ENCODE measurements around the gene KRTAP10-2. TPM values are rescaled to one million over a fixed set of nuclear protein-coding genes. Genes with fewer than 3 reads are reported as not detected.

Gene KRTAP10-2
- total and polyA plus RNA-seq, 7 donors: not detected

DNA sequence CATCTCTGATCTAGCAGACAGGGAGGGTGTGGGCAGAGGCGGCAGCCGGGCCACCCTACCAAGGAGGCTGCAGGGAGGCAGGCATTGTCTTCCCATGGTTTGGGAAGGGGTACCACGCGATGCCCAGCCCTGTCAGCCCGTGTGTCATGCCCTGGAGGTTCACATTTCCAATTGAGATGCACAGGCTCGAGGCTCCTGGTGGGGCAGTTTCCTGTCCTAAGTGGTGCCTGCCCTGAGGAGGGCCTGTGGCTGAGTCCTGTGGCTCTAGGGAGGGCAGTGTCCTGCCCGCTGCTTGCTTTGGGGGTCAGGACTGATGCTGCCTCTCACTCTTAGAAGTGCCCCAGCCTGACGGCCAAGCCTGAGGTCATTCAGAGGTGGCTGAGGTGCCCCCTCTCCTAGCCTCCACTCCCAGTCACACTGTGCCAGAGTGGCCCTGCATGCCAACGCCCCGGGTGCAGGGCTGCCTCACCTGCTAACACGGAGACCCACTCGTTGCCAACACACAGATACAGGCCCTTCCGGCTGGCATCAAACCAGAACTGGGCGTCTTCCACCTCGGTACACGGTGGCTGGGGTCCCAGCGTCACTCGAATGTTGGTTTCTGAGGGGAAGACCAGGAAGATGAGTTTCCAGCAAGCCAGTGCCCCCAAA lies 23.2 kb downstream of the KRTAP10-2 start:
- no peak for TF ChIP-seq POLR2AphosphoS5 (IDR thresholded peaks at IDR 0.05)
- no peak for TF ChIP-seq POLR2A (IDR thresholded peaks at IDR 0.05)
- TF ChIP-seq, protein P1, sequence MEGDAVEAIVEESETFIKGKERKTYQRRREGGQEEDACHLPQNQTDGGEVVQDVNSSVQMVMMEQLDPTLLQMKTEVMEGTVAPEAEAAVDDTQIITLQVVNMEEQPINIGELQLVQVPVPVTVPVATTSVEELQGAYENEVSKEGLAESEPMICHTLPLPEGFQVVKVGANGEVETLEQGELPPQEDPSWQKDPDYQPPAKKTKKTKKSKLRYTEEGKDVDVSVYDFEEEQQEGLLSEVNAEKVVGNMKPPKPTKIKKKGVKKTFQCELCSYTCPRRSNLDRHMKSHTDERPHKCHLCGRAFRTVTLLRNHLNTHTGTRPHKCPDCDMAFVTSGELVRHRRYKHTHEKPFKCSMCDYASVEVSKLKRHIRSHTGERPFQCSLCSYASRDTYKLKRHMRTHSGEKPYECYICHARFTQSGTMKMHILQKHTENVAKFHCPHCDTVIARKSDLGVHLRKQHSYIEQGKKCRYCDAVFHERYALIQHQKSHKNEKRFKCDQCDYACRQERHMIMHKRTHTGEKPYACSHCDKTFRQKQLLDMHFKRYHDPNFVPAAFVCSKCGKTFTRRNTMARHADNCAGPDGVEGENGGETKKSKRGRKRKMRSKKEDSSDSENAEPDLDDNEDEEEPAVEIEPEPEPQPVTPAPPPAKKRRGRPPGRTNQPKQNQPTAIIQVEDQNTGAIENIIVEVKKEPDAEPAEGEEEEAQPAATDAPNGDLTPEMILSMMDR (IDR thresholded peaks at IDR 0.05): no peak
- no peak for TF ChIP-seq EP300 (IDR thresholded peaks at IDR 0.05)
- Histone ChIP-seq H3K27ac (no peak overlapping the region), H3K36me3 (no peaks in the 10 kb centered on the region), H3K4me1 (no peaks in the 10 kb centered on the region), H3K27me3 (peaks cover 0 to 16% (median 0%) of the 10 kb centered on the region in 3 donors), H3K4me3 (no peak overlapping the region), H3K9me3 (no peaks in the 10 kb centered on the region)
- peak; percentile 49 for DNase-seq
- 78 to 84% methylated on average over 18 of the region's 18 CpGs for WGBS, 2 donors
- intact Hi-C loops (cut with DNase I): no loop called here

DNA sequence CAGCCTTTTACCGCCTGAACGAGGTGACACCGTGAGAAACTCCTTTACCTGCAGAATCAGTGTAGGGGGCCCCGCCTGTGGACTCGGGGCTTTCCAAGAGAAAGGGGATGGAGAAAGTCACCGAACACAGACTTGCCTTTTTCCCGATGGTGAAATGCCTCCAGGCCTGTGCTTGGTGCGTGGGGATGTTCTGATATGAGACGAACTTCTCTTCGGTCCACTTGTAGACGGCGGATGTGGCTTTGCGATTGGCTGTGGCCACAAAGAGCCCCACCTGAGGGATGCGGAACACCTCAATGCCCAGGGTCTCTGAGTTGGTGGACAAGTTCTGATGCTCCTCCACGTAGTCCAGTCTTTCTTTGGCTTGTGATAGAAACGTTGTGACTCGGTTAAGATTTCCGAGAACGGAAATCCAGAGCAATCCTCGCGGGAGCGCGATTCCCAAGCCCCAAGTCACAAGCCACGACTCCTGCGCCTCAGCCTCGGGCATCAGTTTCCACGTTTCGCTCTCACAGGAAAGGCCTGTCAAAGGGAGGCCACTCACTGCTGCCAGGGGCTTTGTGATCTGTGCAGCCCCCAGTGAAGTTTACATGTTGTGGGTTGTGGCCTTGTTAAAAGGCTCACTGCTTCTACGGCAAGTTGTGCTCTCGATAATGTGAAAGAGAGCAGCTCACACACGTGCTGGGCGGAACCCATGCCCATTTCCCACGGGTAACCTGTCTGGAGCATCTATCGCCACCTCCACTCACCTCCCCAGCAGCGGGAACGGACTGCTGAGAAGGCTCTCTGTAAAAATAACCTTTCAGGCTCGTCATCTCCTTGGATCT lies 23.9 kb downstream of the KRTAP10-2 start:
- Histone ChIP-seq H3K36me3 (no peaks in the 10 kb centered on the region), H3K9me3 (no peaks in the 10 kb centered on the region), H3K27me3 (peaks cover 0 to 10% (median 0%) of the 10 kb centered on the region in 3 donors), H3K4me3 (no peak overlapping the region), H3K27ac (no peak overlapping the region), H3K4me1 (no peaks in the 10 kb centered on the region)
- WGBS, 2 donors: 87 to 89% methylated on average over 37 of the region's 37 CpGs
- DNase-seq: peak; percentile 32
- intact Hi-C loops (cut with DNase I): no loop called here
- TF ChIP-seq EP300 (IDR thresholded peaks at IDR 0.05) (no peak), POLR2AphosphoS5 (IDR thresholded peaks at IDR 0.05) (no peak), POLR2A (IDR thresholded peaks at IDR 0.05) (no peak)
- TF ChIP-seq, protein P1 (IDR thresholded peaks at IDR 0.05): no peak

DNA sequence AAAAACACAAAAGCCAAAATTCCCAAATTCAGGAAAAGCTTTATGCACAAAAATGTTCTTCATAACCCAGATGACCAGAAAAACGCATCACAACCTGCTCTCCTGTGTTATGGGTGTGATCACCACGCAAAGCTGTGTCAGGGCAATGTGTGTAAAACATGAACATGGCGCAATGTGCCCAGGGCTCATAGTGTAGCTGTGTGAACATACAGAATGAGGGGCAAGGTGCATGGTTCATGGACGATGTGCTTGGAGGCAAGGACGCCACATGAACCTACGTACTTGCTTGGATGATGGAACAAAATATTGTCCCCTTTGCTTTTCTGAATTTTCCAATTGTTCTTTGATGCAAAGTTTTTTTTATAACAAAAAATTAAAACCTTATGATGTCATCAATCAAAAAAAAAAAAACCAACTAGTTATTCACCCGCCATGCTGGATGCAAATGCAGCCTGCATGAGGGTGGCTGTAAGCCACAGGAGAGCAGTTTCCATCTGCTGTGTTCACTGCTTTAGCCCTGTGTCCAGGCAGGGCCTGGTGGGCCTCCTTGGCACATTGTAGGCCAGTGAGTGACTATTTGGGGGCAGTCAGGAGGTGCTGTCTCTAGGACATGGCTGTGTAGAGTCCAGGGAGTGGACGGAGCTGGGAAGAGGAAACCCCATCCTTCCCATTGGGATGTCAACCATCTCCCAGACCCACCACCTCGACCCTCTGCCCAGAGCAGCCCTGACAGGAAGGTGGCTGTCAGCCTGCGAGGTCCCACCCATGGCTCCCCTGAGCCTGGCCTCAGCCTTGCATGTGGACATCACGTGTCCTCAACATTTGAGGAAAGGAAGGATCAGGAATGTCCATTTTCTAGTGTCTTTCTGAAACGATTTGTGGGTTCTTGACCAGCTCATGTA lies 25.0 kb downstream of the KRTAP10-2 start:
- intact Hi-C loops (cut with DNase I): no loop called here
- no peak overlapping the region for H3K27ac ChIP-seq
- H3K4me3 ChIP-seq: no peak overlapping the region
- 81 to 86% methylated on average over 12 of the region's 12 CpGs for WGBS, 2 donors
- H3K27me3 ChIP-seq: peaks cover 0 to 5% (median 0%) of the 10 kb centered on the region in 3 donors
- no peaks in the 10 kb centered on the region for H3K4me1 ChIP-seq
- DNase-seq: peak; percentile 54
- TF ChIP-seq POLR2A (IDR thresholded peaks at IDR 0.05) (no peak), POLR2AphosphoS5 (IDR thresholded peaks at IDR 0.05) (no peak), EP300 (IDR thresholded peaks at IDR 0.05) (no peak)
- TF ChIP-seq, protein P1 (IDR thresholded peaks at IDR 0.05): no peak
- no peaks in the 10 kb centered on the region for H3K36me3 ChIP-seq
- H3K9me3 ChIP-seq: no peaks in the 10 kb centered on the region

DNA sequence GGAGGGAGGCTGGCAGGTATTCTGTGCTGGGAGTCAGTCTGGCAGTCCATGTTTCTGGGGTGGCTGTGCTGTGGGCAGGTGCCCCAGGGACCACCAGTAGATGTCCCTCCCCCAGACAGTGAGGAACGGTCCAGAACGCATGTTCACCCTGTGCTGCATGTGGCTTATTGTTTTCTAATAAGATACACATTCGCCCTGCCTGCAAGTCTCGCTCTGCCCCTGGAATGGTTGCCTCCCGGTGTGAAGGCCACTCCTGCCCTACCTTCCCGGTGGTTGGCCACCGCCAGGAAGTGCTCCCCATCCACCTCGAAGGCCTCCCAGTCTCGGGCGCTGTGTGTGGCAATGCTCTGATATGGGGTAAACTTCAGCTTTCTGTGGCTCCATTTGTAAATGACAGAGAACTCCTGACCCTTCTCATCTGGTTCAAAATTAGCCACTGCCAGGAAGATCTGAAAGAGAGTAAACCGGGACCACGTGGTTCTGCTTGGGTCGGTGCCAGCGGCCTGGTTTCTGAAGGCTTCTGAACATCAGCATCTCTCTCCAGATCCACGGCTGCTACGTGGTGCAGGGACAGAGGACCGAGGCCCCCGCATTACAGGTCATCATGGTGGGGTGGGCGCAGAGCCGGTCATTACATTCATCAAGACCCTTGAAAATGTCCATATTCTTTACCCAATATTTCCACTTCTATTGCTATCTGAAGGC lies 25.8 kb downstream of the KRTAP10-2 start:
- no peaks in the 10 kb centered on the region for H3K36me3 ChIP-seq
- intact Hi-C loops (cut with DNase I): no loop called here
- DNase-seq: peak; percentile 63
- no peaks in the 10 kb centered on the region for H3K4me1 ChIP-seq
- 86 to 89% methylated on average over 20 of the region's 20 CpGs for WGBS, 2 donors
- TF ChIP-seq POLR2A (IDR thresholded peaks at IDR 0.05) (no peak), POLR2AphosphoS5 (IDR thresholded peaks at IDR 0.05) (no peak), EP300 (IDR thresholded peaks at IDR 0.05) (no peak)
- TF ChIP-seq, protein P1 (IDR thresholded peaks at IDR 0.05): no peak
- no peak overlapping the region for H3K27ac ChIP-seq
- H3K27me3 ChIP-seq: peaks cover 0 to under 1% (median 0%) of the 10 kb centered on the region in 3 donors
- no peaks in the 10 kb centered on the region for H3K9me3 ChIP-seq
- H3K4me3 ChIP-seq: no peak overlapping the region

Measured in sigmoid colon (tissue), 7 donors.